ENCODE data around the gene FBXW7. TPM values are rescaled to one million over a fixed set of nuclear protein-coding genes. Genes with fewer than 3 reads are reported as not detected.

The FBXW7 gene
- total and polyA plus RNA-seq, 2 of the 8 experiments (the other 6 are each of a cell fraction or from before 2014, with no cell fraction given) = 6.0 to 26.7 TPM

DNA sequence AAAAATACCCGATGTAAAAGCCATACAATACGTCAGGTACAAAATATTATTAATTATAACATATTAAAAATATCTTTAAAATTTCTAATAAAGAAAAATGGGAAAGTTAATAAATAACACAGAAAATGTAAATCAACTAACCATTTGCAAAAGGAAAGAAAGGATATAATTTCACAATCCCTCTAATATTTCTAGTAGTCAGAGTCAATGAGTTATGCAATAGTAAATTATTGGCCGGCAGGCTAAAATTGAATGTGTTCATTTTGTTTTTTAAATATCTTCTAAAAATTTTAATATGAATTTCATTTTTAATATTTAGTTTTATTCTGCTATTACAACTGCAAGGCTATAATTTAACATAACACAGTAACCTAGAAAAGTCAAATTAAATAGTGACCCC lies 155.7 kb downstream of the FBXW7 start (continued):
- TF ChIP-seq SIN3A (conservative IDR thresholded peaks at IDR 0.05 in 1 of 2, IDR thresholded peaks at IDR 0.05 in 1 of 2; ENCODE audit: low read depth in 1 of 2, low read length in 2 of 2) (no peak), FOSL1 (IDR thresholded peaks at IDR 0.05; ENCODE audit: insufficient read depth, low read depth, low read length) (no peak), SAP30 (IDR thresholded peaks at IDR 0.05; ENCODE audit: insufficient read depth, insufficient replicate concordance, low read length) (no peak)
